Cortex of kidney (tissue), 1 donor: Measurements from ENCODE around the gene TPCN1.

Experiments used
- DNase-seq: peaks from one replicate; lab custom pipeline; 2025; lab: John Stamatoyannopoulos, UW

TPCN1 gene

GRCh38 chr12:113339540-113339939, 118.3 kb downstream of the TPCN1 start:
- no peak for DNase-seq

DNA sequence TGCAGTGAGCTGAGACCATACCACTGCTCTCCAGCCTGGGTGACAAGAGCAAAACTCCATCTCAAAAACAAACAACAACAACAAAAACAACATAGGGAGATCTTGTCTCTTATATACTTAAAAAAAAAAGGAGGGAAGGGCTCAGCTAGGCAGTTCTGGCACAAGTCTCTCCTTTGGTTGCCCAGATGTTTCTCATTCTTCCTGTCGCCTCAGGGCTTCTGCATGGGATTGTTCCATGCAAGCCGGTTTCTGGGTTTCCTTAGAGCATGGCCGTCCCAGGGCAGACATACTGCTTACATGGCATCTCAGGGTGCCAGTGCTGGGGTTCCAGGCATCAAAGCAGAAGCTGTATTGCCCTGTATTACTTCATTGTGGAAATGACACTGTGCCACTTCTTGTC, 118.8 kb downstream of the TPCN1 start:
- DNase-seq: no peak

DNA sequence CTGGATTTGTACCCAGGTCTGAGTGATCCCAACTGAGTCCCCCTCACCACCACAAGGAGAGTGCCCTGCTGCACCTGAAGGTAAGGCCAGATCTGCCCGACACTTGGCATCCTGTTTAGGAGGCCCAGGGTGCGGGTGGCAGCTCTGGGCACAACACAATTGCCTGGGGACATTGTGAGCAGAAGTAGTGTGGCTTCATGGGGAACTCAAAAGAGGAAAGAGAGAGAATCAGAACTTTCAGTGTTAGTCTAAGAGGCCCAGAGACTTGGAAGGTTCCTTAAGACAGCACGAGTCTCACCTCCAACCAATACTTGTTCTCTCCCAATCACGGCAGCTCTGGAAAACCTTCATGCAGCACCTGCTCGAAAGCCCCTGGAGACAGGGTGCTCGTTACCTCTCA, 120.3 kb downstream of the TPCN1 start:
- no peak for DNase-seq

DNA sequence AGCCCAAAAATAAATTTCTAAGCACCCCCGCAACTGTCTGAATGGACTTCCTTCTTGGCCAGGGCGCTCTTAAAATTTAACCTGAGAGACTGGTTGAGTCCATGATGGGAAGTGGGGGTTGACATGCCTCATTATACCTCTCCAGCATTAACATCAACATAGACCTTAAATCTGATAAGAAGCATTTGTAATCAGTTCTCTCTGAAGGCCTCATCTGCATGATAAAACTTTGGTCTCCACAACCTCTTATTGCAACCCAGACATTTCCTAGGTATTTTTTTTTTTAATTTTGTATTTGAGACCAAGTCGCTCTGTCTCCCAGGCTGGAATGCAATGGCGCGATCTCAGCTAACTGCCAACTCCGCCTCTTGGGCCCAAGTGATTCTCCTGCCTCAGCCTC, 124.1 kb downstream of the TPCN1 start:
- DNase-seq: no peak

- DNase-seq: no peak
These were observed 125.1 kb downstream of the TPCN1 start for GRCh38 chr12:113346353-113346752.

GRCh38 chr12:113347107-113347506, 125.8 kb downstream of the TPCN1 start:
- DNase-seq: no peak

- DNase-seq: no peak
These were observed 126.6 kb downstream of the TPCN1 start for GRCh38 chr12:113347892-113348291.
